GM21737 (cell line): ENCODE data around the gene MINDY4.

Experiments
- ATAC-seq: cut with Tn5 transposase; IDR thresholded peaks from one replicate; pipeline ENCODE4 v1.9.1; 2021; ENCODE audit warnings: mild to moderate bottlenecking, moderate library complexity; ENCODE audit not compliant: unreplicated experiment

Gene MINDY4

GRCh38 chr7:30765408-30765807 is 5.8 kb upstream of the MINDY4 start:
- no peak for ATAC-seq

GRCh38 chr7:30770845-30771173 is 408 bp upstream of the MINDY4 start:
- no peak for ATAC-seq

GRCh38 chr7:30771880-30772425 is 736 bp downstream of the MINDY4 start:
- ATAC-seq = no peak

- no peak for ATAC-seq
These were observed 1.8 kb downstream of the MINDY4 start for GRCh38 chr7:30772984-30773383.

GRCh38 chr7:30775992-30776391 is 4.8 kb downstream of the MINDY4 start:
- no peak for ATAC-seq

- ATAC-seq = no peak
These were observed 5.8 kb downstream of the MINDY4 start for GRCh38 chr7:30776971-30777370.

GRCh38 chr7:30778255-30779025 is 7.2 kb downstream of the MINDY4 start:
- no peak for ATAC-seq

- no peak for ATAC-seq
These were observed 8.4 kb downstream of the MINDY4 start for GRCh38 chr7:30779574-30779973.

- ATAC-seq = no peak
These were observed 9.7 kb downstream of the MINDY4 start for GRCh38 chr7:30780941-30781340.

GRCh38 chr7:30782690-30783089 is 11.5 kb downstream of the MINDY4 start:
- ATAC-seq = no peak

- ATAC-seq = no peak
These were observed 14.6 kb downstream of the MINDY4 start for GRCh38 chr7:30785786-30786185.

GRCh38 chr7:30787486-30787885 is 16.3 kb downstream of the MINDY4 start:
- ATAC-seq = no peak

GRCh38 chr7:30788640-30789333 is 17.6 kb downstream of the MINDY4 start:
- ATAC-seq = no peak

- no peak for ATAC-seq
These were observed 18.1 kb downstream of the MINDY4 start for GRCh38 chr7:30789334-30789711.

- no peak for ATAC-seq
These were observed 19.1 kb downstream of the MINDY4 start for GRCh38 chr7:30790356-30790755.

GRCh38 chr7:30791114-30791513 is 19.9 kb downstream of the MINDY4 start:
- ATAC-seq = no peak

GRCh38 chr7:30795161-30795948 is 24.1 kb downstream of the MINDY4 start:
- ATAC-seq = no peak

GRCh38 chr7:30796105-30796869 is 25.1 kb downstream of the MINDY4 start:
- ATAC-seq = no peak

- ATAC-seq = no peak
These were observed 26.2 kb downstream of the MINDY4 start for GRCh38 chr7:30797176-30798040.
